ENCODE measurements around the gene DPM3.

Gene DPM3

GRCh38 chr1:155173478-155174323, 33.4 kb upstream of the DPM3 start, which contains the start of gene TRIM46:
Gene TRIM46 (plus strand): TSS chr1:155173849. CDS start chr1:155173967, 118 bp downstream.
- CTCF ChIA-PET, result interaction anchor here (0.7 to 5.7 kb wide), 27 partner anchors 10 to 217 kb away, joined by 3 to 52 read pairs (median 4); partner anchors contain the start of genes ADAM15, FDPS, MTX1 and THBS3
- POLR2A ChIA-PET, result interaction anchor here (0.6 to 4.5 kb wide), 44 partner anchors 10 to 292 kb away, joined by 3 to 96 read pairs (median 6); partner anchors contain the start of genes ADAM15, DPM3, EFNA1 and HCN3
- TF ChIP-seq L3MBTL2 (conservative IDR thresholded peaks at IDR 0.05) (peak; percentile 94), ZNF384 (IDR thresholded peaks at IDR 0.05) (no peak)
- DNase-seq (ENCODE audit: extremely low spot score), result peak; percentile 67

DNA sequence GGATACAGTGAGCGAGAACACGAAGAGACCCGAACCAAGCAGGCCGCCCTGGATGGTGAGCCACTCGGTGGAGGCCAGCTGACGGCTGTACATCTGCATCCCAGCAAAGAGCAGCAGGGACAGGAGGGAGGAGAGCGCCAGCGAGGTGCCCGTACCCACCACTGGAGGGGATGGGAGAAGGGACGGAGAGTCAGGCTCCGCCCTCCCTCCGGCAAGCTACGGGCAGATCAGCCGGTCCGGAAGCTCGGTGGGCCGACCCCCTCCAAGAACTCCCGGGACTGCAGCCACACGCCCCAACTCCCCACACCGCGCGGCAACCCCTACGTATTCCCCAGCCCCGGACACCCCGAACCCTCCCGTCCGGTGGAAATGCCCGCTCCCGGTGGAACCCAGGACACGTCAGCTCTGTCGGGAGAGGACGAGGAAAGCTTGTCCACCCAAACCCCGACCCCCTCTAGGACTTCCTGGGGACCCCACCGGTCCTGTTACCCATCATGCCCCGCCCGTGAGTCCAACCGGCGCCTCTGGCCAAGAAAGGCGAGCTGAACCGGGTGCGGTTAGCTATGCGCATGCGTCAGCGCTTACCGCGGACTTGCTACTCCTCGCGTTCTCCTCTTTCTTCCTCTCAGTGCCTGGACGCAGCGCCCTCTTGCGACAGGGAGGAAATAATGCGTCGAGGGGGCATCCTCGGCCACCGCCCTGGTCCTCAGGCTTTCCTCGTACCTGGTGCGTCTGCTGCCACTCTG, 32.6 kb upstream of the DPM3 start, which contains the start of gene KRTCAP2:
TSS of gene KRTCAP2 (minus strand) at position 573 of the 746 bp plus-strand sequence. CDS start at position 493, 80 bp downstream.
- ChIA-PET POLR2A (interaction anchor here (0.6 to 4.5 kb wide), 49 partner anchors 9 to 291 kb away, joined by 3 to 96 read pairs (median 6); partner anchors contain the start of genes ADAM15, CKS1B, DPM3 and EFNA1), CTCF (interaction anchor here (0.6 to 5.7 kb wide), 35 partner anchors 10 to 216 kb away, joined by 3 to 52 read pairs (median 4); partner anchors contain the start of genes ADAM15, EFNA3, FDPS and MTX1)

GRCh38 chr1:155171836-155172731, 31.8 kb upstream of the DPM3 start:
- TF ChIP-seq FOXA1 (IDR thresholded peaks at IDR 0.05) (no peak), L3MBTL2 (conservative IDR thresholded peaks at IDR 0.05) (peak; percentile 13; the same call in 1 of the 2 replicates)
- POLR2A ChIA-PET, result interaction anchor here (1.0 to 4.5 kb wide), 28 partner anchors 12 to 290 kb away, joined by 3 to 96 read pairs (median 8); partner anchors contain the start of genes ADAM15, CKS1B, DPM3 and EFNA1
- CTCF ChIA-PET, result interaction anchor here (0.8 to 5.7 kb wide), 16 partner anchors 9 to 108 kb away, joined by 3 to 52 read pairs (median 6); partner anchors contain the start of genes MTX1 and THBS3
- DNase-seq (ENCODE audit: extremely low spot score), result no peak

More for the DNA sequence above, 32.6 kb upstream of the DPM3 start, which contains the start of gene KRTCAP2:
- no peak for TF ChIP-seq HDGF (IDR thresholded peaks at IDR 0.05; ENCODE audit: borderline replicate concordance)
- peak; percentile 57; the same call in 1 of the 2 replicates for TF ChIP-seq CTBP1 (IDR thresholded peaks at IDR 0.05; ENCODE audit: borderline replicate concordance)
- no peak for TF ChIP-seq ELF4 (IDR thresholded peaks at IDR 0.05)
- TF ChIP-seq L3MBTL2 (conservative IDR thresholded peaks at IDR 0.05), result 0 out of 2 replicates have a peak, but pooled peaks have one; percentile 3
- DNase-seq (ENCODE audit: extremely low spot score), result peak; percentile 99

GRCh38 chr1:155170806-155171205, 30.5 kb upstream of the DPM3 start:
- ChIA-PET CTCF (interaction anchor here (5.7 kb wide), 1 partner anchor 81 kb away, joined by 52 read pairs; no protein-coding TSS in a partner anchor), POLR2A (interaction anchor here (0.6 to 2.9 kb wide), 2 partner anchors 23 to 34 kb away, joined by 3 to 17 read pairs; partner anchors contain the start of gene SLC50A1)
- no peak for DNase-seq (ENCODE audit: extremely low spot score)
- no peak for TF ChIP-seq ARNT (IDR thresholded peaks at IDR 0.05)
- no peak for TF ChIP-seq ELF4 (IDR thresholded peaks at IDR 0.05)
- no peak for TF ChIP-seq CTBP1 (IDR thresholded peaks at IDR 0.05; ENCODE audit: borderline replicate concordance)
- no peak for TF ChIP-seq PKNOX1 (IDR thresholded peaks at IDR 0.05)
- no peak for TF ChIP-seq SP1 (IDR thresholded peaks at IDR 0.05)
- TF ChIP-seq FOXA1 (IDR thresholded peaks at IDR 0.05), result no peak
- TF ChIP-seq LEF1 (IDR thresholded peaks at IDR 0.05; ENCODE audit: borderline replicate concordance), result no peak
- TF ChIP-seq ZNF384 (IDR thresholded peaks at IDR 0.05), result no peak
- no peak for TF ChIP-seq FOXM1 (IDR thresholded peaks at IDR 0.05; ENCODE audit: borderline replicate concordance)
- TF ChIP-seq L3MBTL2 (conservative IDR thresholded peaks at IDR 0.05), result no peak

GRCh38 chr1:155170101-155170785, 29.9 kb upstream of the DPM3 start:
- POLR2A ChIA-PET, result interaction anchor here (0.6 to 1.4 kb wide), 2 partner anchors 23 to 24 kb away, joined by 3 to 5 read pairs; no protein-coding TSS in a partner anchor
- TF ChIP-seq FOXA1 (IDR thresholded peaks at IDR 0.05), result no peak
- TF ChIP-seq ARNT (IDR thresholded peaks at IDR 0.05), result no peak
- TF ChIP-seq PKNOX1 (IDR thresholded peaks at IDR 0.05), result no peak
- no peak for TF ChIP-seq ZNF384 (IDR thresholded peaks at IDR 0.05)
- no peak for TF ChIP-seq CTBP1 (IDR thresholded peaks at IDR 0.05; ENCODE audit: borderline replicate concordance)
- no peak for TF ChIP-seq NFRKB (IDR thresholded peaks at IDR 0.05)
- no peak for TF ChIP-seq FOXK2 (IDR thresholded peaks at IDR 0.05)
- TF ChIP-seq LEF1 (IDR thresholded peaks at IDR 0.05; ENCODE audit: borderline replicate concordance), result no peak
- no peak for TF ChIP-seq L3MBTL2 (conservative IDR thresholded peaks at IDR 0.05)
- no peak for TF ChIP-seq SUZ12 (IDR thresholded peaks at IDR 0.05)
- CTCF ChIA-PET, result interaction anchor here (5.7 kb wide), 1 partner anchor 80 kb away, joined by 52 read pairs; no protein-coding TSS in a partner anchor

More at GRCh38 chr1:155170101-155170785, 29.9 kb upstream of the DPM3 start:
- DNase-seq (ENCODE audit: extremely low spot score), result no peak
